Gastrocnemius medialis (tissue), 4 donors: ENCODE data around the gene ANXA2. TPM values are rescaled to one million over a fixed set of nuclear protein-coding genes. Genes with fewer than 3 reads are reported as not detected.
A peak's percentile ranks its signal among the peaks of the same experiment; 100 is the strongest.

Experiments
- ATAC-seq, 2 donors: fragments of 150-250 bp; one replicate each; pipeline ENCODE4 v1.9.1; 2016
- DNase-seq, 2 donors: peaks; one replicate each; pipeline ENCODE4 v3.0.0-alpha.2; 2019
- H3K27ac ChIP-seq, 4 donors: fragments of 200-600 bp; sonication (generic); 1 replicate in 1 of 4; 2 replicates in 3 of 4; pipeline ENCODE4 v1.5.1; 2016 to 2018; ENCODE audit warnings: mild to moderate bottlenecking in 2 of 4, moderate library complexity in 1 of 4
- H3K27me3 ChIP-seq, 3 donors: fragments of 200-600 bp; sonication (generic) in 2 of 3; 1 replicate in 1 of 3; 2 replicates in 2 of 3; pipeline versions ENCODE4 v1.5.1 to v1.6.0; 2016 to 2019; ENCODE audit warnings: mild to moderate bottlenecking in 1 of 3, moderate library complexity in 1 of 3
- H3K36me3 ChIP-seq, 2 donors: fragments of 200-600 bp; sonication (generic) in 1 of 2; one replicate each; pipeline ENCODE4 v1.5.1; 2017 to 2018
- H3K4me1 ChIP-seq, 2 donors: fragments of 200-600 bp; sonication (generic) in 1 of 2; one replicate each; pipeline ENCODE4 v1.5.1; 2016 to 2017; ENCODE audit warnings: mild to moderate bottlenecking in 2 of 2
- H3K4me3 ChIP-seq, 4 donors: fragments of 200-600 bp; sonication (generic) in 3 of 4; 1 replicate in 1 of 4; 2 replicates in 3 of 4; pipeline ENCODE4 v1.5.1; 2016 to 2019; ENCODE audit warnings: mild to moderate bottlenecking in 2 of 4
- H3K9me3 ChIP-seq, 3 donors: fragments of 200-600 bp; sonication (generic) in 2 of 3; 1 replicate in 1 of 3; 2 replicates in 2 of 3; pipeline ENCODE4 v1.5.1; 2016 to 2019
- CTCF ChIP-seq, 5 experiments: fragments of 450-650 bp in 3 of 5; fragments of 200-600 bp in 2 of 5; sonication (generic) in 2 of 5; IDR thresholded peaks in 4 of 5; conservative IDR thresholded peaks in 1 of 5; 1 replicate in 4 of 5; 2 replicates in 1 of 5; pipeline ENCODE4 v1.5.1; 2016 to 2019; ENCODE audit warnings: antibody characterized with exemption in 5 of 5, mild to moderate bottlenecking in 3 of 5, moderate library complexity in 3 of 5
- POLR2A ChIP-seq, 2 donors: fragments of 450-650 bp; IDR thresholded peaks; one replicate each; pipeline ENCODE4 v1.6.1; 2017; ENCODE audit warnings: antibody characterized with exemption in 2 of 2, mild to moderate bottlenecking in 2 of 2, moderate library complexity in 2 of 2
- in situ Hi-C, 4 donors: fragments of 200-750 bp; cut with MboI; loops; one replicate each; pipeline versions ENCODE4 v1.15.0 to v1.8.0; 2017; ENCODE audit warnings: low sequenced_read_pairs in 4 of 4
- intact Hi-C: fragments of 100-400 bp; cut with DNase I; formaldehyde crosslinking; loops from one replicate; pipeline ENCODE4 v1.15.1; 2023; ENCODE audit warnings: low total_unique reads
- total RNA-seq, 4 donors: library from RNA; depleted of rRNA; stranded (reverse); fragments of >200 nt; gene quantifications; one replicate each; pipeline versions ENCODE4 v1.1.0 to v1.2.3, GENCODE V29; 2016

The ANXA2 gene
- total RNA-seq, 4 donors from 2014 or later: 266 to 386 (median 323) TPM

GRCh38 chr15:60441331-60441730 is 43.5 kb upstream of the ANXA2 start:
- Histone ChIP-seq H3K4me1 (no peaks in the 10 kb centered on the region), H3K9me3 (no peaks in the 10 kb centered on the region), H3K27me3 (no peaks in the 10 kb centered on the region), H3K4me3 (no peak overlapping the region), H3K27ac (no peak overlapping the region), H3K36me3 (peaks cover 0 to 18% of the 10 kb centered on the region in 2 donors)
- in situ Hi-C loops (loop anchor here (5.0 to 10.0 kb wide), 3 partner anchors 79 to 87 kb away; no protein-coding TSS in a partner anchor), intact Hi-C loops (no loop called here)
- TF ChIP-seq CTCF (IDR thresholded peaks at IDR 0.05 in 4 of 5, conservative IDR thresholded peaks at IDR 0.05 in 1 of 5) (no peak), POLR2A (IDR thresholded peaks at IDR 0.05) (no peak)
- ATAC-seq: no peak
- DNase-seq: no peak

- no peak overlapping the region for H3K4me3 ChIP-seq
- H3K27me3 ChIP-seq: no peaks in the 10 kb centered on the region
- in situ Hi-C loops: no loop called here
- no peak overlapping the region for H3K27ac ChIP-seq
- H3K36me3 ChIP-seq: peaks cover 0 to 39% of the 10 kb centered on the region in 2 donors
- no peaks in the 10 kb centered on the region for H3K9me3 ChIP-seq
- TF ChIP-seq CTCF (IDR thresholded peaks at IDR 0.05 in 4 of 5, conservative IDR thresholded peaks at IDR 0.05 in 1 of 5): no peak
- DNase-seq: no peak
- intact Hi-C loops: no loop called here
- H3K4me1 ChIP-seq: no peaks in the 10 kb centered on the region
- no peak for ATAC-seq
Measured at GRCh38 chr15:60438646-60439045, 40.9 kb upstream of the ANXA2 start.

- ATAC-seq (peak; percentile 74 to 87), DNase-seq (no peak)
- Histone ChIP-seq H3K9me3 (no peaks in the 10 kb centered on the region), H3K27me3 (no peaks in the 10 kb centered on the region), H3K27ac (peak overlapping the region in 2 of 4 donors; percentile 26 to 37), H3K4me3 (no peak overlapping the region), H3K4me1 (peaks cover 8 to 22% of the 10 kb centered on the region in 2 donors), H3K36me3 (peaks cover 0 to 16% of the 10 kb centered on the region in 2 donors)
- intact Hi-C loops (no loop called here), in situ Hi-C loops (no loop called here)
- no peak for TF ChIP-seq CTCF (IDR thresholded peaks at IDR 0.05 in 4 of 5, conservative IDR thresholded peaks at IDR 0.05 in 1 of 5)
- TF ChIP-seq POLR2A (IDR thresholded peaks at IDR 0.05): no peak
Measured at GRCh38 chr15:60428935-60429334, 31.1 kb upstream of the ANXA2 start.

GRCh38 chr15:60426870-60427508 is 29.2 kb upstream of the ANXA2 start:
- ATAC-seq (peak; percentile 77 to 83), DNase-seq (no peak)
- H3K36me3 ChIP-seq: peaks cover 0 to 19% of the 10 kb centered on the region in 2 donors
- no peaks in the 10 kb centered on the region for H3K9me3 ChIP-seq
- intact Hi-C loops (no loop called here), in situ Hi-C loops (no loop called here)
- no peak overlapping the region for H3K4me3 ChIP-seq
- H3K27ac ChIP-seq: peak overlapping the region; percentile 33 to 63 (median 42)
- no peak for TF ChIP-seq CTCF (IDR thresholded peaks at IDR 0.05 in 4 of 5, conservative IDR thresholded peaks at IDR 0.05 in 1 of 5)
- no peak for TF ChIP-seq POLR2A (IDR thresholded peaks at IDR 0.05)
- H3K27me3 ChIP-seq: no peaks in the 10 kb centered on the region
- peaks cover 8 to 22% of the 10 kb centered on the region in 2 donors for H3K4me1 ChIP-seq

GRCh38 chr15:60425461-60425860 is 27.7 kb upstream of the ANXA2 start:
- Histone ChIP-seq H3K36me3 (peaks cover 0 to 8% of the 10 kb centered on the region in 2 donors), H3K4me3 (no peak overlapping the region), H3K9me3 (no peaks in the 10 kb centered on the region), H3K27me3 (no peaks in the 10 kb centered on the region), H3K27ac (no peak overlapping the region), H3K4me1 (peaks cover 8 to 22% of the 10 kb centered on the region in 2 donors)
- DNase-seq: no peak
- intact Hi-C loops (no loop called here), in situ Hi-C loops (no loop called here)
- no peak for ATAC-seq
- TF ChIP-seq POLR2A (IDR thresholded peaks at IDR 0.05) (no peak), CTCF (IDR thresholded peaks at IDR 0.05 in 4 of 5, conservative IDR thresholded peaks at IDR 0.05 in 1 of 5) (no peak)
